HepG2 (cell line): ENCODE results near the gene NYNRIN. TPM values are rescaled to one million over a fixed set of nuclear protein-coding genes. Genes with fewer than 3 reads are reported as not detected.

ENCODE experiments used
- polyA plus RNA-seq, 8 experiments: library from polyadenylated mRNA; depleted of rRNA in 3 of 8; stranded (reverse) in 7 of 8; unstranded in 1 of 8; fragments of >200 nt; fragmentation: Illumina TruSeq in 4 of 8; extraction: Trizol in 4 of 8; gene quantifications; 2 replicates each; pipeline versions ENCODE4 v1.2.1 to v1.2.3, GENCODE V29; 2011 to 2016; ENCODE audit warnings: low read depth in 4 of 8, missing spikeins in 1 of 8, mixed read lengths in 1 of 8; ENCODE audit not compliant: insufficient read depth in 1 of 8
- total RNA-seq, 5 experiments: library from RNA; depleted of rRNA; stranded (reverse); fragments of >200 nt; fragmentation: Illumina TruSeq; extraction: Trizol; gene quantifications; 2 replicates each; pipeline ENCODE4 v1.2.3, GENCODE V29; 2016; ENCODE audit warnings: low read depth in 1 of 5
- TF ChIP-seq, protein P1 (sequence below): sonication (generic); formaldehyde crosslinking; IDR thresholded peaks from 2 replicates; pipeline ENCODE4 v1.4.0; 2020; ENCODE audit warnings: mild to moderate bottlenecking, missing genetic modification reagents
- TF ChIP-seq, protein P2 (sequence below): sonication (generic); formaldehyde crosslinking; IDR thresholded peaks from 2 replicates; pipeline ENCODE4 v1.4.0; 2020; ENCODE audit warnings: missing genetic modification reagents, mild to moderate bottlenecking, borderline replicate concordance

The NYNRIN gene
- total and polyA plus RNA-seq, 2 of the 13 experiments (the other 11 are each of a cell fraction or from before 2014, with no cell fraction given): 0.63 to 1.1 TPM

DNA sequence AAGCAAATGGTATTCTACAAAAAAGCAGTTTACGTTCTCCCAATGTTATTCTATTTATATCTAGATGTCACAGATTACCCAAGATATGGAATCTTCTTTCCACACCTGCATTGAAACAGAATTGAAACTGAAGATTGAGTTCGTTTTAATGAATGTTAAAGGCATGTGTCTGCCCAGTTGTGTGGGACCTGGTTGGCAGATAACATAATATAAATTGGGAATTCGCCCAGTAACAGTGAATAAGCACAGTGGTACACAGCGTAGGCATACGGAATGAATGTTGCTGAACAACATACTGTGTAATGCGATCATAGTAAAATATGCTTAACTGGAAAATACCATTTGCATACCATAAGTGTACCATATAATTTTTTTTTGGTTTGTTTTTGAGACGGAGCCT is 35.2 kb downstream of the NYNRIN start (continued):
- TF ChIP-seq, protein P1, sequence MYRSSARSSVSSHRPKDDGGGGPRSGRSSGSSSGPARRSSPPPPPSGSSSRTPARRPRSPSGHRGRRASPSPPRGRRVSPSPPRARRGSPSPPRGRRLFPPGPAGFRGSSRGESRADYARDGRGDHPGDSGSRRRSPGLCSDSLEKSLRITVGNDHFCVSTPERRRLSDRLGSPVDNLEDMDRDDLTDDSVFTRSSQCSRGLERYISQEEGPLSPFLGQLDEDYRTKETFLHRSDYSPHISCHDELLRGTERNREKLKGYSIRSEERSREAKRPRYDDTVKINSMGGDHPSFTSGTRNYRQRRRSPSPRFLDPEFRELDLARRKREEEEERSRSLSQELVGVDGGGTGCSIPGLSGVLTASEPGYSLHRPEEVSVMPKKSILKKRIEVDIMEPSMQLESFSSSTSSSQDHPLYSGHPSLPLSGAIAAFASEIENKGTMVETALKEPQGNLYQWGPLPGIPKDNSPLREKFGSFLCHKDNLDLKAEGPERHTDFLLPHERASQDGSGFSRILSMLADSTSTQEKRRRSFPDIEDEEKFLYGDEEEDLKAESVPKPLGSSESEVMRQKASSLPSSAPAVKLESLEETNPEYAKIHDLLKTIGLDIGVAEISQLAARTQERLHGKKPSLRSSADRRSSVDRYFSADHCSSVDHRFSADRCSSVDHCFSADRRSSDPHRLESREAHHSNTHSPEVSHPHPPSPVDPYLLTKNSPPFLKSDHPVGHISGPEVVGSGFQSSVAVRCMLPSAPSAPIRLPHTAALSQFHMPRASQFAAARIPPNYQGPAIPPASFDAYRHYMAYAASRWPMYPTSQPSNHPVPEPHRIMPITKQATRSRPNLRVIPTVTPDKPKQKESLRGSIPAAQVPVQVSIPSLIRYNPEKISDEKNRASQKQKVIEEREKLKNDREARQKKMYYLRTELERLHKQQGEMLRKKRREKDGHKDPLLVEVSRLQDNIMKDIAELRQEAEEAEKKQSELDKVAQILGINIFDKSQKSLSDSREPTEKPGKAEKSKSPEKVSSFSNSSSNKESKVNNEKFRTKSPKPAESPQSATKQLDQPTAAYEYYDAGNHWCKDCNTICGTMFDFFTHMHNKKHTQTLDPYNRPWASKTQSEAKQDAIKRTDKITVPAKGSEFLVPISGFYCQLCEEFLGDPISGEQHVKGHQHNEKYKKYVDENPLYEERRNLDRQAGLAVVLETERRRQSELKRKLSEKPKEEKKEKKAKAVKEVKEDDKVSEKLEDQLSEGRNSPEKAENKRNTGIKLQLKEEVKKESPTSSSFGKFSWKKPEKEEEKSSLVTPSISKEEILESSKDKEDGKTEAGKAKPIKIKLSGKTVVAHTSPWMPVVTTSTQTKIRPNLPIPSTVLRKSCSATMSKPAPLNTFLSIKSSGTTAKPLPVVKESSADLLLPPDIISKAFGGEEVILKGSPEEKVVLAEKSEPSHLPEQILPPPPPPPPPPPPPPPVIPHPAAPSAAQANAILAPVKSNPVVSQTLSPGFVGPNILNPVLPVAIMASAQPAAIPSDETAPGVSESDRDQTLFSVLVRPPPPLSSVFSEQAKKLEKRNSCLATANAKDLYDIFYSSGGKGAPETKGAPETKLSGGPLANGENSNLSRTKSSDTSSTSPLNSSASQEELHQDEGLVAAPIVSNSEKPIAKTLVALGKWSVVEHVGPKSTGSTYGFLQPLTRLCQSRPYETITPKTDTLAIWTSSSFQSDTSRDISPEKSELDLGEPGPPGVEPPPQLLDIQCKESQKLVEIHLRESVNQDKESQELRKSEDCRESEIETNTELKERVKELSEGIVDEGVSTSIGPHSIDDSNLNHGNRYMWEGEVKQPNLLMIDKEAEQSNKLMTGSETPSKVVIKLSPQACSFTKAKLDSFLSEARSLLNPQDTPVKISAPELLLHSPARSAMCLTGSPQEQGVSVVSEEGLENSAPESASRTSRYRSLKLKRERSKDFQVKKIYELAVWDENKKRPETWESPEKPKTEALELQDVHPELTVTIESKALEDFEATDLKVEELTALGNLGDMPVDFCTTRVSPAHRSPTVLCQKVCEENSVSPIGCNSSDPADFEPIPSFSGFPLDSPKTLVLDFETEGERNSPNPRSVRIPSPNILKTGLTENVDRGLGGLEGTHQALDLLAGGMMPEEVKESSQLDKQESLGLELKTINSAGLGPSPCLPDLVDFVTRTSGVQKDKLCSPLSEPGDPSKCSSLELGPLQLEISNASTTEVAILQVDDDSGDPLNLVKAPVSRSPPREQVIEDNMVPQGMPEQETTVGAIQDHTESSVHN (CRISPR knock-in tag): no peak
- TF ChIP-seq, protein P2, sequence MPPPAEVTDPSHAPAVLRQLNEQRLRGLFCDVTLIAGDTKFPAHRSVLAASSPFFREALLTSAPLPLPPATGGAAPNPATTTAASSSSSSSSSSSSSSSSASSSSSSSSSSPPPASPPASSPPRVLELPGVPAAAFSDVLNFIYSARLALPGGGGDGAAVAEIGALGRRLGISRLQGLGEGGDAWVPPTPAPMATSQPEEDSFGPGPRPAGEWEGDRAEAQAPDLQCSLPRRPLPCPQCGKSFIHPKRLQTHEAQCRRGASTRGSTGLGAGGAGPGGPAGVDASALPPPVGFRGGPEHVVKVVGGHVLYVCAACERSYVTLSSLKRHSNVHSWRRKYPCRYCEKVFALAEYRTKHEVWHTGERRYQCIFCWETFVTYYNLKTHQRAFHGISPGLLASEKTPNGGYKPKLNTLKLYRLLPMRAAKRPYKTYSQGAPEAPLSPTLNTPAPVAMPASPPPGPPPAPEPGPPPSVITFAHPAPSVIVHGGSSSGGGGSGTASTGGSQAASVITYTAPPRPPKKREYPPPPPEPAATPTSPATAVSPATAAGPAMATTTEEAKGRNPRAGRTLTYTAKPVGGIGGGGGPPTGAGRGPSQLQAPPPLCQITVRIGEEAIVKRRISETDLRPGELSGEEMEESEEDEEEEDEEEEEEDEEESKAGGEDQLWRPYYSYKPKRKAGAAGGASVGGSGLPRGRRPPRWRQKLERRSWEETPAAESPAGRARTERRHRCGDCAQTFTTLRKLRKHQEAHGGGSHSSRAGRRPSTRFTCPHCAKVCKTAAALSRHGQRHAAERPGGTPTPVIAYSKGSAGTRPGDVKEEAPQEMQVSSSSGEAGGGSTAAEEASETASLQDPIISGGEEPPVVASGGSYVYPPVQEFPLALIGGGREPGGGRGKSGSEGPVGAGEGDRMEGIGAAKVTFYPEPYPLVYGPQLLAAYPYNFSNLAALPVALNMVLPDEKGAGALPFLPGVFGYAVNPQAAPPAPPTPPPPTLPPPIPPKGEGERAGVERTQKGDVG (CRISPR knock-in tag): no peak
